Activated B cell treated with CpG ODN at 0.5 μM for 24 hours (primary cell): ENCODE measurements around the gene DHRS13. TPM values are rescaled to one million over a fixed set of nuclear protein-coding genes. Genes with fewer than 3 reads are reported as not detected.

Source experiments
- ATAC-seq: fragments of 200-7000 bp; cut with Tn5 transposase; one replicate; pipeline ENCODE4 v1.10.0; 2021; ENCODE audit warnings: low read depth, mild to moderate bottlenecking, moderate library complexity
- CTCF ChIA-PET: fragments of 350-600 bp; sonication (Branson Sonifier 250); formaldehyde crosslinking; loops from one replicate; lab custom pipeline; 2021; ENCODE audit warnings: antibody characterized with exemption; lab: Charles Lee
- POLR2A ChIA-PET: fragments of 350-600 bp; sonication (Branson Sonifier 250); formaldehyde crosslinking; loops from one replicate; lab custom pipeline; 2021; ENCODE audit warnings: antibody characterized with exemption; lab: Charles Lee
- DNase-seq: peaks from one replicate; pipeline ENCODE4 v3.0.0; 2022
- H3K27ac Mint-ChIP-seq: one replicate; pipeline ENCODE4 v1.8.0; 2020; ENCODE audit warnings: mixed read lengths
- H3K27me3 Mint-ChIP-seq: one replicate; pipeline ENCODE4 v1.8.0; 2021; ENCODE audit warnings: mixed read lengths
- H3K36me3 Mint-ChIP-seq: one replicate; pipeline ENCODE4 v1.8.0; 2021; ENCODE audit warnings: low read depth, mixed read lengths
- H3K4me1 Mint-ChIP-seq: one replicate; pipeline ENCODE4 v1.8.0; 2021; ENCODE audit warnings: mixed read lengths
- H3K4me3 Mint-ChIP-seq: one replicate; pipeline ENCODE4 v1.8.0; 2020; ENCODE audit warnings: mild to moderate bottlenecking, mixed read lengths
- H3K9me3 Mint-ChIP-seq: one replicate; pipeline ENCODE4 v1.8.0; 2020; ENCODE audit warnings: mixed read lengths
- intact Hi-C: fragments of 100-400 bp; cut with micrococcal nuclease; formaldehyde crosslinking; loops from one replicate; pipeline ENCODE4 v1.15.1; 2024
- total RNA-seq: library from RNA; stranded (reverse); gene quantifications from 2 replicates; pipeline ENCODE4 v1.2.3, GENCODE V29; 2022
- TF ChIP-seq, protein P1 (sequence below): fragments of 200-600 bp; IDR thresholded peaks from one replicate; pipeline ENCODE4 v1.8.0; 2022; ENCODE audit warnings: antibody characterized with exemption, mild to moderate bottlenecking

The DHRS13 gene
- total RNA-seq, 1 donor from 2014 or later, result 39.6 TPM

DNA sequence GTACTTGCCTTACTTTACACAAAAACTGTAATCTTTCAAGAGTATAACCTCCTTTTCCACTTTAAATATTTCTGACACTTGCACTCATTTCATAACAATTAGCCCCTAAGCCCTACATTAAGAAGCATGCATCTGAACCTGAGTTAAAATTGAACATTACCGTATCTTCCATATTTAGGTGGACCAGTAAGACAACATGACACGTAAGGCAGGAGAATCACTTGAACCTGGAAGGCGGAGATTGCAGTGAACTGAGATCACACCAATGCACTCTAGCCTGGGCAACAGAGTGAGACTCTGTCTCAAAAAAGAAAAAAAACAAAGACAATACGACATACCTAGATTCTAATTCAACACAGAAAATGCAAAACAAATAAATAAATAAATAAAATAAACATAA, 41.5 kb upstream of the DHRS13 start:
- no peak overlapping the region for H3K4me3 Mint-ChIP-seq
- POLR2A ChIA-PET, result interaction anchor here (0.6 to 1.1 kb wide), 4 partner anchors 50 to 224 kb away, joined by 3 to 16 read pairs (median 3); partner anchors contain the start of gene RPL23A

DNA sequence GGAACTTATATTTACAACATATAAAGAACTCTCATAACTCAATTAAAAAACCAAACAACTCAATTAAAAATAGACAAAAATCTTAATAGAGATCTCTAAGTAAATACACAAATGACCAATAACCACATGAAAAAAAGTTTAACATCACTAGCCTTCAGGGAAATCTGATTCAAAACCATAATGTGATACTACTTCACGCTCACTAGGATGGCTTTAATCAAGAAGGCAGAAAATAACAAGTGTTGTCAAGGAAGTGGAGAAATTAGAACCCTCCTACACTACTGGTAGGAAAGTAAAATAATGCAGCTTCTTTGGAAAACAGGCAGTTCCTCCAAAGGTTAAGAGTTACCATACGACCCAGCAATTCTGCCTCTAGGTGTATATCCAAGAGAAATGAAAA, 40.0 kb upstream of the DHRS13 start:
- no peak overlapping the region for H3K4me3 Mint-ChIP-seq
- H3K9me3 Mint-ChIP-seq, result no peaks in the 10 kb centered on the region
- ATAC-seq (no peak), DNase-seq (no peak)
- ChIA-PET POLR2A (no interaction called here), CTCF (interaction anchor here (0.8 to 1.3 kb wide), 2 partner anchors 11 to 22 kb away, joined by 3 to 5 read pairs; no protein-coding TSS in a partner anchor)
- no peaks in the 10 kb centered on the region for H3K27me3 Mint-ChIP-seq
- intact Hi-C loops, result no loop called here
- peaks cover 51% of the 10 kb centered on the region for H3K36me3 Mint-ChIP-seq
- H3K27ac Mint-ChIP-seq, result no peak overlapping the region
- H3K4me1 Mint-ChIP-seq, result peaks cover 84% of the 10 kb centered on the region
- TF ChIP-seq, protein P1, sequence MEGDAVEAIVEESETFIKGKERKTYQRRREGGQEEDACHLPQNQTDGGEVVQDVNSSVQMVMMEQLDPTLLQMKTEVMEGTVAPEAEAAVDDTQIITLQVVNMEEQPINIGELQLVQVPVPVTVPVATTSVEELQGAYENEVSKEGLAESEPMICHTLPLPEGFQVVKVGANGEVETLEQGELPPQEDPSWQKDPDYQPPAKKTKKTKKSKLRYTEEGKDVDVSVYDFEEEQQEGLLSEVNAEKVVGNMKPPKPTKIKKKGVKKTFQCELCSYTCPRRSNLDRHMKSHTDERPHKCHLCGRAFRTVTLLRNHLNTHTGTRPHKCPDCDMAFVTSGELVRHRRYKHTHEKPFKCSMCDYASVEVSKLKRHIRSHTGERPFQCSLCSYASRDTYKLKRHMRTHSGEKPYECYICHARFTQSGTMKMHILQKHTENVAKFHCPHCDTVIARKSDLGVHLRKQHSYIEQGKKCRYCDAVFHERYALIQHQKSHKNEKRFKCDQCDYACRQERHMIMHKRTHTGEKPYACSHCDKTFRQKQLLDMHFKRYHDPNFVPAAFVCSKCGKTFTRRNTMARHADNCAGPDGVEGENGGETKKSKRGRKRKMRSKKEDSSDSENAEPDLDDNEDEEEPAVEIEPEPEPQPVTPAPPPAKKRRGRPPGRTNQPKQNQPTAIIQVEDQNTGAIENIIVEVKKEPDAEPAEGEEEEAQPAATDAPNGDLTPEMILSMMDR, result no peak

More for the DNA sequence above, 41.5 kb upstream of the DHRS13 start:
- intact Hi-C loops, result no loop called here
- H3K4me1 Mint-ChIP-seq, result peaks cover 86% of the 10 kb centered on the region
- ATAC-seq (no peak), DNase-seq (no peak)
- peaks cover 58% of the 10 kb centered on the region for H3K36me3 Mint-ChIP-seq
- no peak overlapping the region for H3K27ac Mint-ChIP-seq
- CTCF ChIA-PET, result interaction anchor here (1.3 kb wide), 1 partner anchor 9 kb away, joined by 5 read pairs; no protein-coding TSS in a partner anchor
- H3K9me3 Mint-ChIP-seq, result no peaks in the 10 kb centered on the region
- TF ChIP-seq, protein P1, result no peak
- no peaks in the 10 kb centered on the region for H3K27me3 Mint-ChIP-seq

DNA sequence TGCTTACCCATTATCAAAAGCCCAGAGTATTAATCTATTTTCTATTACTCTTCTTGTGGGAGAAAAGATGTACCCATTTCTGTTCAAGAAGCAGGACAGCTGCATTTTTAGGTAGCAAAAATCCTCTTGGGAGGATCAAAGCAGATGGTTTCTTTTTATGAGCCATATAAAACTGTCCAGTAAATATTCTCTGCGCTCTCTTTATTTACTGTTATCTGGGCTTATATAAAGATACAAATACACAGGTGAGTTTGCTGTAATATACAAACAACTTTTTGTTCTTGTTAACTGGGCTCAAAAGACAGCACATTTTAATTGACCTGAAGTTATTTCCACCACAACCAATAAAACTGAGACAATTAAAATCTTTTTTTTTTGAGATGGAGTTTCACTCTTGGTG, 38.4 kb upstream of the DHRS13 start:
- CTCF ChIA-PET, result no interaction called here
- ATAC-seq, result no peak
- TF ChIP-seq, protein P1, result no peak
- POLR2A ChIA-PET, result interaction anchor here (0.6 to 1.5 kb wide), 2 partner anchors 9 to 1916 kb away, joined by 3 to 10 read pairs; no protein-coding TSS in a partner anchor
- no peak overlapping the region for H3K27ac Mint-ChIP-seq
- intact Hi-C loops, result no loop called here
- H3K36me3 Mint-ChIP-seq, result peaks cover 53% of the 10 kb centered on the region
- H3K9me3 Mint-ChIP-seq, result no peaks in the 10 kb centered on the region
- H3K4me3 Mint-ChIP-seq, result no peak overlapping the region
- DNase-seq, result no peak
- H3K27me3 Mint-ChIP-seq, result no peaks in the 10 kb centered on the region
- H3K4me1 Mint-ChIP-seq, result peaks cover 81% of the 10 kb centered on the region

DNA sequence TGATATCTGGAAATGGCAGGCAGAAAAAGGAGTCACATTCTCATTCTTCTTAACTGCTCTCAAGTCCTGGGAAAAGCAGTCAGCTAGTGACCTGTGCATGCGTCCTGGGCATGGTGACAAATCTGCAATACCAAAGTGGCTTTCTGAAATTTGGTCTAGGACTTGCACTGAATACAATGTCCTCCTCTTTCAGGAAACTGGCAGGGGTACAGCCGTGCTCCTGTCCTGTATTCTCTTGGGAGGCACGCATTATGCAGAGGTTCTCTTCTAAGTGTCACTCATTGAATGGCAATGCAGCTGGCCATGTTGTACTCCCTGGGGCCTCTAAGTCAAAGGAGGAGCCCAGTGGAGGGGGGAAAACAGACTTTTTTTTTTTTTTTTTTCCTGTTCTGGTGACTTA, 37.8 kb upstream of the DHRS13 start:
- TF ChIP-seq, protein P1, result no peak
- H3K36me3 Mint-ChIP-seq, result peaks cover 54% of the 10 kb centered on the region
- POLR2A ChIA-PET, result interaction anchor here (0.6 to 1.5 kb wide), 3 partner anchors 9 to 1917 kb away, joined by 3 to 10 read pairs (median 3); partner anchors contain the start of gene FLOT2
- no peak overlapping the region for H3K27ac Mint-ChIP-seq
- intact Hi-C loops, result no loop called here
- DNase-seq (no peak), ATAC-seq (no peak)
- H3K27me3 Mint-ChIP-seq, result no peaks in the 10 kb centered on the region
- no peaks in the 10 kb centered on the region for H3K9me3 Mint-ChIP-seq
- H3K4me3 Mint-ChIP-seq, result no peak overlapping the region
- CTCF ChIA-PET, result no interaction called here
- peaks cover 81% of the 10 kb centered on the region for H3K4me1 Mint-ChIP-seq

DNA sequence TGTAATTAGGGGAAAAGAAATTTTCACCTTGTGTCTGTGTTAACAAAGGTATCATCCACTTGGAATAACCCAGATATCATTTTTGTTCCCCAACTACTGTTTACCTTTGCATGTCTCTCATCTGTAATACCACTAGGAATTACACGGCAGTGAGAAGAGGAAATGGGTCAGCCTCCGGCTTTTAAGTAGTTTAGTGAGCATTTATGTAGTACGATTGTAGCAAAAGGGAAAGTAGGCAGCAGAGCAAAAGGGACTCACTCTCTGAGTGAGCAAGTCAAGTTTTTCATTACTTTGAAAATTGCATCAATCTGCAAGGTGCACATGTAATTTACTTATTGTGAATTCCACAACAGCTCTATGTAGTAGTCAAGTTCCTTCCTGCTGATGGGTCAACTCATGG, 37.3 kb upstream of the DHRS13 start:
- peaks cover 53% of the 10 kb centered on the region for H3K36me3 Mint-ChIP-seq
- intact Hi-C loops, result no loop called here
- H3K4me3 Mint-ChIP-seq, result no peak overlapping the region
- DNase-seq, result no peak
- no peaks in the 10 kb centered on the region for H3K9me3 Mint-ChIP-seq
- H3K27me3 Mint-ChIP-seq, result no peaks in the 10 kb centered on the region
- no peak for ATAC-seq
- no peak overlapping the region for H3K27ac Mint-ChIP-seq
- POLR2A ChIA-PET, result interaction anchor here (0.8 to 4.0 kb wide), 2 partner anchors 9 to 43 kb away, joined by 3 to 14 read pairs; partner anchors contain the start of gene FLOT2
- CTCF ChIA-PET, result interaction anchor here (1.0 kb wide), 1 partner anchor 190 kb away, joined by 4 read pairs; no protein-coding TSS in a partner anchor
- H3K4me1 Mint-ChIP-seq, result peaks cover 79% of the 10 kb centered on the region
- TF ChIP-seq, protein P1, result no peak
